Measurements from ENCODE around the gene EPN3.

GRCh38 chr17:50521514-50521913, 11.0 kb upstream of the EPN3 start:
- TF ChIP-seq USF1 (IDR thresholded peaks at IDR 0.05) (no peak), EP300 (IDR thresholded peaks at IDR 0.05; ENCODE audit: borderline replicate concordance) (no peak), CEBPB (IDR thresholded peaks at IDR 0.05) (no peak), REST (IDR thresholded peaks at IDR 0.05; ENCODE audit: low read depth) (no peak), YY1 (IDR thresholded peaks at IDR 0.05; ENCODE audit: low read depth) (no peak), TAF1 (IDR thresholded peaks at IDR 0.05; ENCODE audit: low read depth) (no peak), CREB1 (IDR thresholded peaks at IDR 0.05; ENCODE audit: low read depth) (no peak)

Data from Ishikawa (cell line).